Trophoblast cell (in vitro differentiated cells and primary cell): ENCODE results near the gene HLA-DQB2.

Experiments
- DNase-seq, 2 donors: peaks; one replicate each; pipeline ENCODE4 v3.0.0-alpha.2; 2016
- H2AFZ ChIP-seq: 2 replicates; pipeline ENCODE4 v1.6.1; 2013; ENCODE audit warnings: low read length, moderate library complexity, mild to moderate bottlenecking; ENCODE audit not compliant: insufficient read depth, poor library complexity
- H2AK5ac ChIP-seq: 2 replicates; pipeline ENCODE4 v1.6.1; 2013; ENCODE audit warnings: mild to moderate bottlenecking, low read length
- H2BK120ac ChIP-seq: 2 replicates; pipeline ENCODE4 v1.6.1; 2013; ENCODE audit warnings: low read length, mild to moderate bottlenecking, moderate library complexity; ENCODE audit not compliant: insufficient read depth, poor library complexity
- H2BK12ac ChIP-seq: 2 replicates; pipeline ENCODE4 v1.6.1; 2013; ENCODE audit warnings: mild to moderate bottlenecking, low read length, moderate library complexity
- H2BK5ac ChIP-seq: 2 replicates; pipeline ENCODE4 v1.6.1; 2013; ENCODE audit warnings: low read length, low read depth, moderate library complexity, mild to moderate bottlenecking; ENCODE audit not compliant: poor library complexity
- H3K14ac ChIP-seq: 2 replicates; pipeline ENCODE4 v1.6.1; 2013; ENCODE audit warnings: mild to moderate bottlenecking, low read length
- H3K18ac ChIP-seq: 2 replicates; pipeline ENCODE4 v1.6.1; 2013; ENCODE audit warnings: mild to moderate bottlenecking, low read length
- H3K23ac ChIP-seq: 2 replicates; pipeline ENCODE4 v1.6.1; 2013; ENCODE audit warnings: low read length
- H3K27ac ChIP-seq: 2 replicates; pipeline ENCODE4 v1.5.1; 2013; ENCODE audit warnings: low read depth, mild to moderate bottlenecking, inconsistent platforms, low read length, moderate library complexity
- H3K27me3 ChIP-seq: 2 replicates; pipeline ENCODE4 v1.6.1; 2013; ENCODE audit warnings: inconsistent platforms, mild to moderate bottlenecking, low read length, moderate library complexity; ENCODE audit not compliant: insufficient read depth
- H3K36me3 ChIP-seq, 2 experiments: 1 replicate in 1 of 2; 2 replicates in 1 of 2; pipeline ENCODE4 v1.6.1; 2013; ENCODE audit warnings: low read length in 2 of 2, mild to moderate bottlenecking in 2 of 2, moderate library complexity in 1 of 2; ENCODE audit not compliant: insufficient read depth in 2 of 2, control insufficient read depth in 1 of 2
- H3K4ac ChIP-seq: 2 replicates; pipeline ENCODE4 v1.6.1; 2013; ENCODE audit warnings: low read depth, mild to moderate bottlenecking, low read length, moderate library complexity
- H3K4me1 ChIP-seq, 2 experiments: 1 replicate in 1 of 2; 2 replicates in 1 of 2; pipeline ENCODE4 v1.6.1; 2013; ENCODE audit warnings: low read length in 2 of 2, mild to moderate bottlenecking in 2 of 2, moderate library complexity in 1 of 2; ENCODE audit not compliant: insufficient read depth in 2 of 2, control insufficient read depth in 1 of 2
- H3K4me2 ChIP-seq: 2 replicates; pipeline ENCODE4 v1.6.1; 2013; ENCODE audit warnings: inconsistent platforms, mild to moderate bottlenecking, low read length, moderate library complexity
- H3K4me3 ChIP-seq: 2 replicates; pipeline ENCODE4 v1.5.1; 2013; ENCODE audit warnings: mild to moderate bottlenecking, low read depth, low read length, inconsistent platforms
- H3K79me1 ChIP-seq: one replicate; pipeline ENCODE4 v1.6.1; 2013; ENCODE audit warnings: low read length
- H3K79me2 ChIP-seq: 2 replicates; pipeline ENCODE4 v1.6.1; 2013; ENCODE audit warnings: low read length, mild to moderate bottlenecking; ENCODE audit not compliant: control insufficient read depth, insufficient read depth, poor library complexity
- H3K9ac ChIP-seq: 2 replicates; pipeline ENCODE4 v1.6.1; 2013; ENCODE audit warnings: mild to moderate bottlenecking, low read length
- H3K9me3 ChIP-seq: 2 replicates; pipeline ENCODE4 v1.6.1; 2013; ENCODE audit warnings: low read depth, mild to moderate bottlenecking, control low read depth, inconsistent platforms, low read length; ENCODE audit not compliant: insufficient read depth
- H4K12ac ChIP-seq: 2 replicates; pipeline ENCODE4 v1.6.1; 2013; ENCODE audit warnings: low read depth, mild to moderate bottlenecking, low read length, moderate library complexity
- H4K8ac ChIP-seq: 2 replicates; pipeline ENCODE4 v1.6.1; 2013; ENCODE audit warnings: low read depth, mild to moderate bottlenecking, low read length, moderate library complexity
- H4K91ac ChIP-seq: one replicate; pipeline ENCODE4 v1.6.1; 2013; ENCODE audit warnings: low read depth, mild to moderate bottlenecking, low read length, moderate library complexity
- WGBS: extraction: QIAGEN DNeasy Blood & Tissue Kit; methylation state at CpG from one replicate; pipeline ENCODE4 v1.1.7; 2013; ENCODE audit warnings: missing lambda C conversion rate; ENCODE audit not compliant: insufficient read length, insufficient coverage; ENCODE audit errors: extremely low coverage; 5-methylcytosine and 5-hydroxymethylcytosine counted together

Gene HLA-DQB2

DNA sequence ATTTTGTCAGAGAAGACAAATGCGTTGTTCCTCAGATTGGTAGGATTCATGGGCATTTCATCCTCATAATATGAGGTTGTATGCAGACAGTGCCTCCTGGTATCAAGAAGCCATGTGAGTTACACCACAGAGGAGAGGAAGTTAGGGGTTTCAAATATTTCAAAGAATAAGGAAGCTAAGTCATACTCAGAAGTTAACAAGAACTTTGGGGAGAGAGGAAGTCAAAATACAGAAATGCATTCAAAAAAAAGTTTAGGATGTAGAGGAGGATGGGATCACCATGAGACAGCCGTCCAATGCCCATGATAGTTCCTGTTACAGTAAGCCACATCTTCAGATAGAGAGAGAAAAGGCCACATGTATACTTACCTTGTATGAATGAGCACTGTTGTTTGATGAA lies 31.2 kb upstream of the HLA-DQB2 start:
- Histone ChIP-seq H3K18ac (no peak overlapping the region), H3K14ac (no peak overlapping the region), H2AK5ac (no peak overlapping the region), H4K91ac (no peak overlapping the region), H2BK12ac (no peak overlapping the region), H3K4ac (no peak overlapping the region), H3K9ac (no peak overlapping the region), H3K9me3 (no peaks in the 10 kb centered on the region), H4K12ac (no peak overlapping the region), H3K4me2 (no peak overlapping the region), H2BK5ac (no peak overlapping the region), H2BK120ac (no peak overlapping the region), H3K4me1 (peaks cover 0 to 7% of the 10 kb centered on the region in 2 experiments), H3K79me1 (no peaks in the 10 kb centered on the region), H3K23ac (no peak overlapping the region), H3K36me3 (no peaks in the 10 kb centered on the region), H3K79me2 (no peaks in the 10 kb centered on the region), H2AFZ (no peak overlapping the region), H3K27me3 (no peaks in the 10 kb centered on the region), H3K27ac (no peak overlapping the region), H4K8ac (no peak overlapping the region), H3K4me3 (no peak overlapping the region)
- DNase-seq = no peak
- WGBS = no CpG with 5 or more reads among the region's 2 CpGs

- H3K36me3 ChIP-seq = no peaks in the 10 kb centered on the region
- H3K9ac ChIP-seq = no peak overlapping the region
- no peak overlapping the region for H4K8ac ChIP-seq
- no peak overlapping the region for H3K18ac ChIP-seq
- no peak overlapping the region for H4K91ac ChIP-seq
- DNase-seq = no peak
- no peak overlapping the region for H2BK120ac ChIP-seq
- no peak overlapping the region for H3K23ac ChIP-seq
- H2AK5ac ChIP-seq = no peak overlapping the region
- H3K4ac ChIP-seq = no peak overlapping the region
- H3K4me1 ChIP-seq = peaks cover 0 to 7% of the 10 kb centered on the region in 2 experiments
- H3K27me3 ChIP-seq = no peaks in the 10 kb centered on the region
- H2AFZ ChIP-seq = no peak overlapping the region
- H4K12ac ChIP-seq = no peak overlapping the region
- no peaks in the 10 kb centered on the region for H3K79me2 ChIP-seq
- H2BK12ac ChIP-seq = no peak overlapping the region
- H2BK5ac ChIP-seq = no peak overlapping the region
- no peaks in the 10 kb centered on the region for H3K9me3 ChIP-seq
- H3K4me3 ChIP-seq = no peak overlapping the region
- no peak overlapping the region for H3K14ac ChIP-seq
- H3K79me1 ChIP-seq = no peaks in the 10 kb centered on the region
- no peak overlapping the region for H3K27ac ChIP-seq
- no CpG with 5 or more reads among the region's 3 CpGs for WGBS
- no peak overlapping the region for H3K4me2 ChIP-seq
Observed at GRCh38 chr6:32792901-32793435, 29.6 kb upstream of the HLA-DQB2 start.

GRCh38 chr6:32790306-32790705 lies 27.0 kb upstream of the HLA-DQB2 start:
- no CpG with 5 or more reads among the region's 2 CpGs for WGBS
- no peaks in the 10 kb centered on the region for H3K79me2 ChIP-seq
- H3K27ac ChIP-seq = no peak overlapping the region
- no peak overlapping the region for H3K14ac ChIP-seq
- no peak overlapping the region for H4K8ac ChIP-seq
- no peak overlapping the region for H3K23ac ChIP-seq
- H3K4me3 ChIP-seq = no peak overlapping the region
- H3K27me3 ChIP-seq = no peaks in the 10 kb centered on the region
- H4K12ac ChIP-seq = no peak overlapping the region
- no peak overlapping the region for H2BK12ac ChIP-seq
- H3K36me3 ChIP-seq = no peaks in the 10 kb centered on the region
- no peak overlapping the region for H3K4me2 ChIP-seq
- no peaks in the 10 kb centered on the region for H3K9me3 ChIP-seq
- no peak overlapping the region for H2BK120ac ChIP-seq
- no peak overlapping the region for H2AFZ ChIP-seq
- DNase-seq = peak; percentile 54 to 57
- no peak overlapping the region for H3K4ac ChIP-seq
- no peak overlapping the region for H2AK5ac ChIP-seq
- no peak overlapping the region for H2BK5ac ChIP-seq
- H3K9ac ChIP-seq = no peak overlapping the region
- H4K91ac ChIP-seq = no peak overlapping the region
- no peaks in the 10 kb centered on the region for H3K79me1 ChIP-seq
- no peak overlapping the region for H3K18ac ChIP-seq
- no peaks in the 10 kb centered on the region for H3K4me1 ChIP-seq

DNA sequence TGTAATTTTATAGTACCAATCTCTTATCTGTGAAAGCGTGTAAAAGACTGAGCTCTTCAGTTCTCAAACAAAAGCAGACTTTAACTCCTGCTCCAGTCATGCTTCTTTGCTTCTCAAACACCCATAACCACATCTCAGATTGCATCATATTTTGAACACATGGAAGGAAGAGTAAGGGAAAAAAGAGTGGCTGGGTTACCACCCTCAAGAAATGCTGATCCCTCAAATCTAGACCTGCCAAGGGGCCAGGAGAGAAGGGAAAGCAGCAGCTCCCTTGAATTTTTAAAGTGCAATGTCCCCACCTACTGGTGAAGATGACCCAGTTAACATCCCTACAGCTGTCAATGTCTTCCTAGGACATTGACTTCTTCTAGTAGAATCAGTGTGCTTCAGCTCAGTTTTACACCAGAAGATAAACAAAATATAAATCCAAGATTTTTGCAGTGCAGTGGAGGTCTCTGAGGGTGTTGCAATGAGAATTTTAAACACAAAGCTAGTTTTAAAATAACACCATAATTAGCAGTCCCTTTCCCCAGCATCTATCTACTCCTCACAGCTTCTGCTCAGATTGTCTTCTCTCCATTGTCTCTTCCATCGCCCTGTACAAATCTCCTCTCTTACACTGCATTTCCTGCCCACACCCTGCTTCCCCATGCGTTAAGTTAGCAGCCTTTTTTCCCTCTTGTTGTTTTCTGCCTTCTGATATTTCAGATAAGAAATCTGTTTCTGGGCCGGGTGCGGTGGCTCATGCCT lies 22.6 kb upstream of the HLA-DQB2 start:
- Histone ChIP-seq H3K23ac (no peak overlapping the region), H2BK12ac (no peak overlapping the region), H3K36me3 (no peaks in the 10 kb centered on the region), H3K79me2 (no peaks in the 10 kb centered on the region), H3K9ac (no peak overlapping the region), H3K9me3 (no peaks in the 10 kb centered on the region), H3K14ac (no peak overlapping the region), H3K18ac (no peak overlapping the region), H2AK5ac (no peak overlapping the region), H3K4me2 (no peak overlapping the region), H3K4me1 (no peaks in the 10 kb centered on the region), H2BK120ac (no peak overlapping the region), H2AFZ (no peak overlapping the region), H2BK5ac (no peak overlapping the region), H3K79me1 (no peaks in the 10 kb centered on the region), H3K27me3 (no peaks in the 10 kb centered on the region), H4K8ac (no peak overlapping the region), H3K27ac (no peak overlapping the region), H3K4me3 (no peak overlapping the region), H3K4ac (no peak overlapping the region), H4K12ac (no peak overlapping the region), H4K91ac (no peak overlapping the region)
- WGBS = no CpG with 5 or more reads among the region's 5 CpGs
- DNase-seq = peak; percentile 43 to 77
